NCI-H510A (cell line): Measurements from ENCODE around the gene ITIH6.
"Not testable (repeated sequence)": the region's sequence is repeated elsewhere in the genome, so short reads cannot be mapped to it uniquely, and the experiment has no call there.

Experiments used
- DNase-seq: peaks from one replicate; lab custom pipeline; 2025; lab: John Stamatoyannopoulos, UW

Gene ITIH6, protein sequence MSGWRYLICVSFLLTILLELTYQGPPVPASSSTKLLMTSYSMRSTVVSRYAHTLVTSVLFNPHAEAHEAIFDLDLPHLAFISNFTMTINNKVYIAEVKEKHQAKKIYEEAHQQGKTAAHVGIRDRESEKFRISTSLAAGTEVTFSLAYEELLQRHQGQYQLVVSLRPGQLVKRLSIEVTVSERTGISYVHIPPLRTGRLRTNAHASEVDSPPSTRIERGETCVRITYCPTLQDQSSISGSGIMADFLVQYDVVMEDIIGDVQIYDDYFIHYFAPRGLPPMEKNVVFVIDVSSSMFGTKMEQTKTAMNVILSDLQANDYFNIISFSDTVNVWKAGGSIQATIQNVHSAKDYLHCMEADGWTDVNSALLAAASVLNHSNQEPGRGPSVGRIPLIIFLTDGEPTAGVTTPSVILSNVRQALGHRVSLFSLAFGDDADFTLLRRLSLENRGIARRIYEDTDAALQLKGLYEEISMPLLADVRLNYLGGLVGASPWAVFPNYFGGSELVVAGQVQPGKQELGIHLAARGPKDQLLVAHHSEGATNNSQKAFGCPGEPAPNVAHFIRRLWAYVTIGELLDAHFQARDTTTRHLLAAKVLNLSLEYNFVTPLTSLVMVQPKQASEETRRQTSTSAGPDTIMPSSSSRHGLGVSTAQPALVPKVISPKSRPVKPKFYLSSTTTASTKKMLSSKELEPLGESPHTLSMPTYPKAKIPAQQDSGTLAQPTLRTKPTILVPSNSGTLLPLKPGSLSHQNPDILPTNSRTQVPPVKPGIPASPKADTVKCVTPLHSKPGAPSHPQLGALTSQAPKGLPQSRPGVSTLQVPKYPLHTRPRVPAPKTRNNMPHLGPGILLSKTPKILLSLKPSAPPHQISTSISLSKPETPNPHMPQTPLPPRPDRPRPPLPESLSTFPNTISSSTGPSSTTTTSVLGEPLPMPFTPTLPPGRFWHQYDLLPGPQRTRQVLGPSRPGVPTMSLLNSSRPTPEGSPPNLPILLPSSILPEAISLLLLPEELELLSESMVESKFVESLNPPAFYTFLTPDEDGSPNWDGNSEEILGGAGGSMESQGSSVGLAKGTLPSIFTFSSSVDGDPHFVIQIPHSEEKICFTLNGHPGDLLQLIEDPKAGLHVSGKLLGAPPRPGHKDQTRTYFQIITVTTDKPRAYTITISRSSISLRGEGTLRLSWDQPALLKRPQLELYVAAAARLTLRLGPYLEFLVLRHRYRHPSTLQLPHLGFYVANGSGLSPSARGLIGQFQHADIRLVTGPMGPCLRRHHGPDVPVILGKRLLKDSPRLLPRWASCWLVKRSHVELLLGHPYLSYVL

DNA sequence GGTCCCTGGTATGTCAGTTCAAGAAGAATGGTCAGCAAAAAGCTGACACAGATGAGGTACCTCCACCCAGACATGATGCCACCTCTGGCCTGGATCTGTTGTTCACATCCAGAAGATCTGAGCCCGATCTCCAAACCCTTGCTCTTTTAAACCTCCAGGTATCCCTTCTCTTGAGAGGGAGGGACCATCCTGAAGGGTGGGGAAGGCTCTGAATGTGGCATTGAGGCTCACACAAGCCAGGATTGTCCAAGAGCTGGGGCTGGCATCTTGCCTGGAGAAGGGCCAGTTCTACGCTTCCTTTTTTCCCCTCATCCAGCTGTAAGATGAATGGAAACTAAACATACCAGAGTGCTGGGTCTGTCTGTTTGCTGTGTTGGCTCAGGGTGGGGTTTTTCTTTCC lies at the start of gene ITIH6:
TSS of gene ITIH6 (minus strand) at position 119 of the 400 bp plus-strand sequence. CDS start at position 74, 45 bp downstream.
- no peak for DNase-seq

DNA sequence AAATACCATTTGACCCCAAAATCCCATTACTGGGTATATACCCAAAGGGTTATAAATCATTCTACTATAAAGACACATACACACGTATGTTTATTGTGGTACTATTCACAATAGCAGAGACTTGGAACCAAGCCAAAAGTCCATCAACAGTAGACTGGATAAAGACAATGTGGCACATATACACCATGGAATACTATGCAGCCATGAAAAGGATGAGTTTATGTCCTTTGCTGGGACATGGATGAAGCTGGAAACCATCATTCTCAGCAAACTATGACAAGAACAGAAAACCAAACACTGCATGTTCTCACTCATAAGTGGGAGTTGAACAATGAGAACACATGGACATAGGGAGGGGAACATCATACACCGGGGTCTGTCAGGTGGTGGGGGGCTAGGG lies 49.6 kb upstream of the ITIH6 start:
- not testable (repeated sequence) for DNase-seq

DNA sequence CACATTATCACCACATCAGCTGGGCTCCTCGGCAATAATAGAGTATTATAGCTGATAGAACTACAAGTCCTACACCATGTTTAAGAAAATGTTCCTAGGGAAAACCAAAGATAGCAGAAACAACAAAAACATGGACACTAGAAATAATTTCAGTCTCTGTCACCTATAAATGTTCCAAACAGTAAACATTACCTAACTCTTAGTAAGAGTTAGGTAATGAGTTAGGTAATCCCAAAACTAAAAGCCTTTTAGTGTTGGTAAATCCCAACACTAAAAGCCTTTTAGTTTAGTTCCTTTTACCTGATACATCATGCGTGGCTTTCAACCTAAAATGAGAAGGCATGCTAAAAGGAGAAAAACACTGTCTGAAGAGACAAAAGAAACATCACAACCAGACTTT lies 45.0 kb upstream of the ITIH6 start:
- DNase-seq = no peak

DNA sequence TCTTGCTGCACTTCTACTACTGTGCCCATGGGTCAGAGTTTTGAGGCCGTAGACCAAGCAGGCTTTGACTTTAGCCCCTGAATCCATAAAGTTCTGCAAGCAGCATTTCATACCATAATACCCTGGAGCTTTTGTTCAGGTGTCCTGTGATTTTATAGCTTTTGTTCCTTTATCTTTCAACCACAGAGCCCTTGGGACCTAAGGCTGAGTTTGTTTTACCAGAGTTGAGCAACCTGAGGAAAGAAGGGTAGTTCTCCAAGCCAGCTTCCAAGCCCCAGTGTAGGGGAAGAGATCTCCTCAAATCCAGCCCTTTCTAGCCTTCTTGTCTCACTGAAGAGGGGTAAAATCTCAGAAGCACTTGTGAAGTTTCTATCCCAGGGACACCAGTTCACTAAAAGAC lies 44.6 kb upstream of the ITIH6 start:
- no peak for DNase-seq

DNA sequence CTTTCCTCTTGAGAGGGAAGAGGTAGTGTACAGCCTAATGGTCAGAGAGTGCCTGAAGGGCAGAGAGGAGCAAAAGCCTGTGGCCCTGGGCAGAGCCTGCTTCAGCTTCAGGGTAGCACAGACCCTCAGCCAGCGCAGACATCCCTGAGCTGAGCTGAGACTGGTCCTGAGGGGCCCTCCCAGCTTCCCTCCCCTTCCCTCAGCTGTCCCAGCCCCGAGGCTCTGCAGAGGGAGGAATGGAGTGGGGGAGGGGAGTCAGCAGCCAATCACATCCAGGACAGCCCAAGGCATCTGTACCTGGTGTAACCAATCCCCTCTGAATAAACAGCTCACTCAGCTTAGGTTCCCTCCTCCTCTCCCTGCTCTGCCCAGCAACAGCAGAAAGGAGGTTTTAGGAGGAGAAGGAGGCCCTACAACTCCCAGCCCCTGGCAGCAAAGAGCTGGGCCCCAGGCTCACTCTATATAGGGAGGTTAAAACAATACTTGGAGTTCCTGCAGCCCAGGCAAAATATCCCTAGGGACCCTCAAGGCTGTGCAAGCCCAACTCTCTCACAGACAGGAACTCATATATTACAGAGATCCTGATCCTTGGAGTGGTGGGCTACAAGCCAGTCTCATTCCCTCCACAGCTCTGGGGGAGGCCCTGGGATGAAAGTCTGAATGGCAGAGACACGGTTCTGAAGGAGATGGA lies 43.3 kb upstream of the ITIH6 start:
- not testable (repeated sequence) for DNase-seq

DNA sequence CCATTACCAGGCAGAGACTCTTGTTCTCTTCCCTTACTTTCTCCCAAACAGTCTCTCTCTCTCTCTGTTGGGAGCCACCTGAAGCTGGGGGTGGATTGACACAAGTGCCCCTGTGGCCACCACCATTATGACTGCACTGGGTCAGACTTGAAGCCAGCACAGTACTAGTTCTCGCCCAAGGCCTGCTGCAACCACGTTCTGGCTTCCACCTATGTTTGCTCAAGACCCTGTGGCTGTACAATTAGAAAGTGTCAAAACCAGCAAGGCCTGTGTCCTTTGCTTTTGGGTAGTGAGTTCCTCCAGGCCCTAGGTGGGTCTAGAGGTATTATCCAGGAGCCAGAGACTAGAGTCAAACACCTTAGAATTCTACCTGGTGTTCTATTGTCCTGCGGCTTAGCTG lies 40.5 kb upstream of the ITIH6 start:
- no peak for DNase-seq

DNA sequence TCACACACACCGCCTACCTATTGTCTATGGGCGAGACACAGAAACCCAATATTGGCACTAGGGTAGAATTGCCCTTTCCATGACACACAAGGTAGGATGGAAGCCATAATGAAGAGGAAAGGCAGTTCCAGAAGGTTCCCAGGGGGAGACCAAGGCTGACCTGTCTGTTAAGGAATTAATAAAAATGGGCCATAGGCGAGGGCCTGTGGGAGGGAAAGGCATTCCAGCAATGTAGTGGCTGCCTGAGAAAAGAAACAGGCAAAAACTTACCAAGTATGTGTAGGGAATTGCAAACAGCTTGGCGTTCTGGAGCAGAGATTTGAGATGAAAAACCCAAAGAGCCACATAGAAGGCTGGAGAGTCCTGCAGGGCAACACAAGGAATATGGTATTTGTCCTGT lies 28.5 kb upstream of the ITIH6 start:
- DNase-seq = no peak

DNA sequence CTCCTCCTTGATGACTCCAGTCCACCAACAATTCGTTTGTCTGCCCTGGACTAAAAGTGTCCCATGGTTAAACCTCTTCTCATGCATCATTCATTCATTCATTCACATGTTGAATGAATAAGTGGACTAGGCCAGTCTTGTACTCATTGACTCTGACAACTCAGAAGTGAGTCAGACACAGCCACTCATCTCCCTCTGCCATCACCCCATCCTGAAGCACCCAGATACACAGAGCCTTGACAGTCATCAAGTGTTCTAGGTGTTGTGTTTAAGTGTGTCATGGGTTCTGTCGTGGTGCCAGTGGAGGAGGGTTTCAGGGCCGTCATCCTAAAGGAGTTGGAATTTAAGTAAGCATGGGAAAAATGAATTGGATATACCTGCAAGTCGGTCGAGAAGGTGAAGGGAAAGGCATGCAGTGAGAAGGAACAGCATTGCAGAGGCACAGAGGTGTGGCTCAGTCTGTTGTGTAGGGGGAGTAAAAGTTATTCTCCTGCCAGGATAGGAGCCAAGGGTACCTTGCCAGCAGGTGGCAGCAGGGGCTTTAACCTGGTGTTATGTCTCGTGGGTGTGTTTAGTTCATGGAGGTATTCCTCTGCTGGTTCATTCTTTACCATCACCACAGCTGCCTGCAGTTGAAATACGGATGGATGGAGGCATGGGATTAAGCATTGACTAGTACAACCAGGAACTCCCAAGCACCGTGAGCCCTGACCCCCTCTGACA lies 27.8 kb upstream of the ITIH6 start:
- DNase-seq = no peak

DNA sequence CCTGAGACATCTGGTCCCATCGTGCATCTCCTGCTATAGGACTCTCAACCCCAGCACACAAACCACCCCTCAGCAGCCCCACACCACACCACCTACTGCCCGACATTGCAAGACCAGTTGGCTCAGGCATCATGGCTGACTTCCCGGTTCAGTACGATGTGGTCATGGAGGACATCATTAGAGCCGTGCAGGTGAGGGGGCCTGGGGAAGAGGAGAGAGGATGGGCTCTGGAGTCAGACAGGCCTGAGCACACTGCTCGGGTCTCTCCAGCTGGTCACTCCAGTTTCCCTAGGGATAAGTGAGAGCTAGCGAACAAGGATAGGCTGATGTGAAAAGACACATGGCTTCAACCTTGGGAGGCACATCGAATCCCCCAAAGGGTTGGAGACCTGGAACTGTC lies 26.7 kb upstream of the ITIH6 start:
- no peak for DNase-seq

DNA sequence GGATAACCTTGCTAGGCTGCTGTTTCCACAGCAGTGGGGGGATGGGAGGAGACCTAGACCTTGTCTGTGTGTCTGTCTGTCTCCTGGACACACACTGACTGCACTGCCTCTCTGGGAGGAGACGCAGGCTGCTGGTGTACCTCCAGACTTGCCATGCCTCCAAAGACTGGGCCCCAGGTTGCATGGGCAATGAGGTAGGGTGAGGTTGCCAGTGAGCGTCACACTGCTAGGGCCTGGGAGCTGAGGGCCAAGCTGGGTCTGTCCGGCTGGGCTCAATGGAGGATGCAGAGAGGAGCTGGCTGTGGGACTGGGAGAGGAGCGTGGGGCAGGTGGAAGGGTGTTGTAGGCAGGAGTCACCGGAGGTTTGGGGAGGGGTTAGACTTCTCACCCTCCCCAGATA lies 26.1 kb upstream of the ITIH6 start:
- DNase-seq = no peak

DNA sequence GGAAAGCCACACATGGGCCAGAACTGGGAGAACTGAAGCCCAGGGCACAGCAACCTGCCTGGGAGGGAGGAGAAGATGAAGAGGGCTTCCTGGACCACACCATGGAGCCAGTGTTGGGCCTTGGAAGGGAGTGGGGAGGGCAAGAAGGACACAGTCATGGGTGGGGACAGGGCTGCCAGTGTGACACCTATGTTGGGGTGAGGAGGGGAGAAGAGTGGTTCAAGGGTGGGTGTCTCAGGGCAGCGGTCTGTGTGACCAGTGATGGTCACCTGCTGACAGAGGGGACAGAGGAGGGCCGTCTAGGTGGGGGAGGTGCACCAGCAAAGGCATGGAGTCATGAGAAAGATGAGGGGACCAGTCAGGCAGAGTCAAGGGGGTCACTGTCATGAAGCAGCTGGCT lies 23.3 kb upstream of the ITIH6 start:
- DNase-seq = no peak

DNA sequence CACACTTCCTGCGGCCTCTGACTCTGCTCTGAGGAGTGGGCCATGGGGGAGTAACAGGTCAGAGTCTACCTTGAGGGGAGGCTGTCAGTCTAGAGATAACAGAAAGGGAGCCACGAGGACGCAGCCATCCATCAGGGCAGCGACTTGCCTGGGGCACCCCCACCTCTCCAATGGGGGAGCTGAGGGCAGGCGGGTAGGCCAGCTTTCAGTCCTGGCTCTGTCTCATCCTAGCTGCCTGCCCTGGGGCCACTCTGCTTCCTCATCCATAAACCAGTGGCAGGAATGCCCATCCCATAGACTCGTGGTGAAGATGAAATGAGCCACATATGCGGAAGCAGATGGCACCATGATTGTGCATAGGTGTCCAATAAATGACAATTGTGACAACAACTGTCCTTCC lies 22.7 kb upstream of the ITIH6 start:
- no peak for DNase-seq

DNA sequence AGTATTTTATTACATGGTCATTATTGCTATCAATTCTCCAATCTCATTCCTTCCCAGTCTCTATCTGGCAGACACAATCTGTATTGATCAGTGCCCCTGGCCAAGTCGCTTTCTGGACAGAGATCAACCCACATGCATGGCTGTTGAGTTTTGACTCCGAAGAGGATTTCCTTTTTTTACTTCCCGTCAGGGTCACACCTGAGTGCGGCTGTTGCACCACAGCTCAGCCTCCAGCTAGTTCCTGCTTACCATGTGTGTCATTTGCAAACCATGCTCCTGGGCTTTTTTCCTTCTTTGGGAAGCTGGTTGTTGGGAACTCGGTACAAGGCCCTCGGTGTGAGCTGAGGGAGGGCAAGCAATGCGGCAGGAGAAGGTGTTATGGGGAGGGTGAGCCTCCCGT lies 21.1 kb upstream of the ITIH6 start:
- DNase-seq = no peak

DNA sequence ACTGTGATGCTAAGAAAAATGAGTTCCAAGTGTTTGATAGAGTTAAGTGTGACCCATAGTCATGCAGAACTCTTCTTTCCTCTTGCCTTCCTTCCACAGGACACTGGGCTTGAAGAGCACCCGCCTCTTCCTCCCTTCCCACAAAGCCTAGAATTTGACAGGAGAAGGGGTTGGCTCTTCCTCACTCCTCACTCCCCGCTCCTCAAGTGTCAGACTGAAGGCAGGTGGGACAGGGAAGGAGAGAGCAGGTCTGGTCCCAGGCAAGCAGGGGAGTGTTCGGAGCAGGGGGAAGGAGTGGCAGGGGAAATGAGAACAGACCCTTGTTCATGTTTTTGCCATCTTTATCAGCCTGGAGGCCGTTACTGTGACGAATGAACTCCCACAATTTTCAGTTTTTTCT lies 20.2 kb upstream of the ITIH6 start:
- no peak for DNase-seq

DNA sequence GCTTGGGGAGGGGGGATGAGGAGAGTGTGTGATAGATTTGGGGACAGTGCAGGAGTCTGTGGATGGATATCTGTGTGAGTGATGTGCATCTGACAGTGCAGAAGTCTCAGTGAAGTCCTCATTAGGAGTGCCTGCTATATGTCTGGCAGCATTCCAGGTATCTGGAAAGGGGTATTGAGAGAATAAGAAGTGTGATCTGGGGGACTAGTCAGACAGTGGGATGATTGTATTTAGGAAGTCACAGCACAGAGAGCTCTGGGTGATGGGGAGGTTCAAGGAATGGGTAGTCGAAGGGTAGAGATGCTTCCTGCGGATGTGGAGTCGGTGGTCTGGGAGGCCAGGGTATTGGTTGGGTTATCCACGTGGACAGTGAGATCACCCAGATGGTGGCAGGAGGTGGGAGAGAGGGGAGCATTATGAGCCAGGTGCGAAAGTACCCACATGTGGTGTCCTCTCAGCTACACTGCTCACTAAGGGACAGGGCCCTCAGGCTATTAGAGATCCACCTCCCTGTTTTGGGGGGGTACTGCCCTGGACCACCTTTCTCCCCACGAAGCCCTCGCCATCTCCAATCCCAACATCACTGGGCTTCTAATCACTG lies 19.3 kb upstream of the ITIH6 start:
- no peak for DNase-seq

DNA sequence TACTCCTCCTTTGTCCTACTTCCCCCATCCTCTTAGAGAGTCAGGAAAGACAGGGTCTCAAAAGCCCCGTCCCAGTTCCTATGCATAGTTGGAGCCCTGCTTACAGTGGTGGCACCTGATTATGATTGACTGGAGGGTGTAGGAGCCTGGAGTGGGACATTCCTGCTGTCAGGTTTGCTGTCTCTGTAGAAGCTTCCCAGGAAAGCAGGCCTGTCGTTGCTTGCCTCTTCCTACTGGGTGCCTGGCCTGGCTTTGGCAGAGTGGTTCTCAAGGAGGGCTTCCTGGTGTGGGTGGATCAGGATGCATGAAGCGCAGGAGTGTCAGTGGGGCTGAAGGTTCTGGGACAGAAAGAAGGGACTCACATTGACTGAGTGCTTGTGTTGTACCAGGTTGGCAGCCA lies 14.3 kb upstream of the ITIH6 start:
- DNase-seq = no peak

DNA sequence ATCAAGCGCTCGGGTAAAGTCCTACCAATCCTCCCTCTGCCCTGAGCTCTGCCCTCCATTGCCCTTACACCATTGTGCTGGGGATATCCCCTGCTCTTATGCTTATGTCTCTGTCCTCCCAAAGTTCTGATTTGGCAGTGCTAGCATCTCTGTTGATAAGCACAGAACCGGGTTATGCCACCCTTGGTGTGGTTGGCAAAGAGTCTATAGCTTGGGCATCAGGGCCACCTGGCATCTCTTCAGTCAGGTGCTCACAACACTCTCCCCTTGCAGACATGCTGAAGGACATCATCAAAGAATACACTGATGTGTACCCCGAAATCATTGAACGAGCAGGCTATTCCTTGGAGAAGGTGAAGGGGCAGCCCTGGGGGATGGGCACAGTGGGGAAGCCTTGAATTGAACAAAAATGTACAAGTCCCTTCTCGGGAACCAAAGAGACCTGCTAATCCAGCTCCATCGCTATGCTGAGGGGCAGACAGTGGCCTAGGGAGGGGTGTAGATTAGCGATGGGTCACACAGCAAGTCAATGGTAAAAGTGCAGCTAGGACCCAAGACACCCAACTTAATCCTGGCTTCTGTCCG lies 13.3 kb upstream of the ITIH6 start:
- no peak for DNase-seq

DNA sequence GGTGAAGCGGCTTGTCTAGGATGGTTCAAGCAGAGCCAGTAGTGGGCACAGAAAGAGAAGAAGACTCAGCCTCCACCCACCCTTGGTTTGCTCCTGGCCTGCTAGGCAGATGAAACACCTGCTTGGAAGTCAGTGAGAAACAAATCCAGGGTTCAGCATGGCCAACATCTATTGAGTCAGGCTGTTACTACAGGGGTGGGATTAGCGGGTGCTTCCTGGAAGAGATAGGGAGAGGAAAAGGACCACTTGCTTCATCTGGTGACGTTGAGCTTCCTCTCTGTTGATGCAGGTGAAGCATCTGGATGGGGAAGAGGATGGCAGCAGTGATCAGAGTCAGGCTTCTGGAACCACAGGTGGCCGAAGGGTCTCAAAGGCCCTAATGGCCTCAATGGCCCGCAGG lies 12.5 kb upstream of the ITIH6 start:
- no peak for DNase-seq

DNA sequence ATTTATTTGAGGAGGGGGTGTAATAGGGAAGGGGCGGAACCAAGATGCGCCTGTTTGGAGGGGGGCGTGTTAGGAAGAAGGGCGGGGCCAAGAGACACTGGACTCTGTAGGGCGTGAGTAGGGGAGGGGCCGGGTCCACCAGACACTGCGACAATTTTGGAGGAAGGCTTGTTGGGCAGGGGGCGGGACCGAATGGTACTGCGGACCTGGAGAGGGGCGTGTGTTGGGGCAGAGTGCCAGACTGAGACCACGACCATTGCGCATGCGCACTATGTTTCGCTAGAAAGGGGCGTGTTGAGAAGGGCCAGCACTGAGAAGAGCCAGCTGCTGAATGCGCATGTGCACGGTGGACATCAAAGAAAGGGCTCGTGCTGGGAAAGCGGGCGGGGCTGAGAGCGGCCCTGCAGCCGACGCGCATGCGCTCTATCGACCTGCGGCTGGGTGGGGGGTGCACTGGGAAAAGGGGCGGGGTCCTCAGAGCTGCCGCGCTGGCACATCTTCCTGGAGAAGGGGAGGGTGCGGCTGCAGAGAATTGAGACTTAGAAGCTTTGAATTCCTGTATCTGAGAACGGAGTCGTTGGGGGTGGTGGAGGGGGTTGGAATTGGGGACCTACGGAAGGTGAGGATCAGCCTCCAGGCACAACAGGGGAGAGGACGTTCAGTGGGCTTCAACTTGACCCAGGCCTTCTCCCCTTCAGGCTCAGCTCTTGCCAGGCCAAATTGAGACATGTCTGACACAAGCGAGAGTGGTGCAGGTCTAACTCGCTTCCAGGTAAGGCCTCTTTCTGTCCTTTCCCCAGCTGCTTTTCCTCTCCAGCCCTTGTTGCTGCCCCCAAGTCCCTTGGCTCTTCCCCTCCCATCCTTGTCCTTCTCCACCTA lies 10.8 kb upstream of the ITIH6 start:
- DNase-seq = peak; percentile 84
